ENCODE measurements around the gene PPP1R8. TPM values are rescaled to one million over a fixed set of nuclear protein-coding genes. Genes with fewer than 3 reads are reported as not detected.

PPP1R8 gene
- total and polyA plus RNA-seq, 10 of the 15 experiments (the other 5 are each of a cell fraction or from before 2014, with no cell fraction given): 10.2 to 77.0 (median 53.0) TPM

DNA sequence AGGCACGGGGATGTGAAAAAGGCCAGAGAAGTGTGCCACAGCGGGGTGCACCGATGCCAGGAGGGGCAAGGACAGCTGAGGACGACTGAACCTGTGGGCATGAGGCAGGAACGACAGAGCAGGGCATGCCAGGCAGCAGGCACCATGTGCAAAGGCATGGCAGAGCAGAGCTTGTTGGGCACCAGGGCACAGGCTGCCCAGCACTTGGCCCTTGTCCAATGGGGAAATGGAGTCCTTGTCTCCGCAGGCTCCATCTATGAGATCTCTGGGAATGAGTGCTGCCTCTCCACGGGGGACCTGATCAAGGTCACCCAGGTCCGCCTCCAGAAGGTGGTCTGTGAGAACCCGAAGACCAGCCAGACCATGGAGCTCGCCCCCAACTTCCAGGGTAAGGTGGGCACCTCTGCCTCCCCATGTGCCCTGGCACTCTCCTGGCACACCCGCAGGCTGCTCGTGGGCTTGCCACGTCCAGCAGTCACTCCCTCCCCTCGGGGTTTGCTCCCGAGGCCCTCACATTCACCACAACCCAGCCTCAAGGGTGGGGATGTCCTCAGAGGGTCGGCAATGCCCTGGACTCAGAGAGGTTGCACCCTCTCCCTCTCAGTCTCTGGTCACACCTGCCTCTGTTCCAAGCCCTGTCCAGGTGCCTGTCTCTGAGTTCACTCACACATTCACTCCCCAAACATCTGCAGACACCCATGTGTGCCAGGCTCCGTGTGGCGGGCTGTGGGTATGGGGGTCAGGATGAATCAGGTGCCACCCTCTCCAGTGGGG is 45.9 kb downstream of the PPP1R8 start (continued):
- TF ChIP-seq, protein P1, sequence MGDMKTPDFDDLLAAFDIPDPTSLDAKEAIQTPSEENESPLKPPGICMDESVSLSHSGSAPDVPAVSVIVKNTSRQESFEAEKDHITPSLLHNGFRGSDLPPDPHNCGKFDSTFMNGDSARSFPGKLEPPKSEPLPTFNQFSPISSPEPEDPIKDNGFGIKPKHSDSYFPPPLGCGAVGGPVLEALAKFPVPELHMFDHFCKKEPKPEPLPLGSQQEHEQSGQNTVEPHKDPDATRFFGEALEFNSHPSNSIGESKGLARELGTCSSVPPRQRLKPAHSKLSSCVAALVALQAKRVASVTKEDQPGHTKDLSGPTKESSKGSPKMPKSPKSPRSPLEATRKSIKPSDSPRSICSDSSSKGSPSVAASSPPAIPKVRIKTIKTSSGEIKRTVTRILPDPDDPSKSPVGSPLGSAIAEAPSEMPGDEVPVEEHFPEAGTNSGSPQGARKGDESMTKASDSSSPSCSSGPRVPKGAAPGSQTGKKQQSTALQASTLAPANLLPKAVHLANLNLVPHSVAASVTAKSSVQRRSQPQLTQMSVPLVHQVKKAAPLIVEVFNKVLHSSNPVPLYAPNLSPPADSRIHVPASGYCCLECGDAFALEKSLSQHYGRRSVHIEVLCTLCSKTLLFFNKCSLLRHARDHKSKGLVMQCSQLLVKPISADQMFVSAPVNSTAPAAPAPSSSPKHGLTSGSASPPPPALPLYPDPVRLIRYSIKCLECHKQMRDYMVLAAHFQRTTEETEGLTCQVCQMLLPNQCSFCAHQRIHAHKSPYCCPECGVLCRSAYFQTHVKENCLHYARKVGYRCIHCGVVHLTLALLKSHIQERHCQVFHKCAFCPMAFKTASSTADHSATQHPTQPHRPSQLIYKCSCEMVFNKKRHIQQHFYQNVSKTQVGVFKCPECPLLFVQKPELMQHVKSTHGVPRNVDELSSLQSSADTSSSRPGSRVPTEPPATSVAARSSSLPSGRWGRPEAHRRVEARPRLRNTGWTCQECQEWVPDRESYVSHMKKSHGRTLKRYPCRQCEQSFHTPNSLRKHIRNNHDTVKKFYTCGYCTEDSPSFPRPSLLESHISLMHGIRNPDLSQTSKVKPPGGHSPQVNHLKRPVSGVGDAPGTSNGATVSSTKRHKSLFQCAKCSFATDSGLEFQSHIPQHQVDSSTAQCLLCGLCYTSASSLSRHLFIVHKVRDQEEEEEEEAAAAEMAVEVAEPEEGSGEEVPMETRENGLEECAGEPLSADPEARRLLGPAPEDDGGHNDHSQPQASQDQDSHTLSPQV (IDR thresholded peaks at IDR 0.05): no peak; the same call in 1 of the 2 replicates
- TF ChIP-seq ZNF384 (IDR thresholded peaks at IDR 0.05; ENCODE audit: borderline replicate concordance, low read depth, low read length) (no peak), BACH1 (IDR thresholded peaks at IDR 0.05; ENCODE audit: borderline replicate concordance) (peak; percentile 31; the same call in 1 of the 2 replicates), ZNF24 (IDR thresholded peaks at IDR 0.05) (no peak), PML (IDR thresholded peaks at IDR 0.05; ENCODE audit: low read length) (no peak), POU2F2 (IDR thresholded peaks at IDR 0.05; ENCODE audit: borderline replicate concordance, low read depth, low read length) (0 out of 3 replicates have a peak, but pooled peaks have one; percentile 3), IKZF1 (conservative IDR thresholded peaks at IDR 0.05) (no peak), POLR2A (IDR thresholded peaks at IDR 0.05; ENCODE audit: low read depth, low read length) (peak; percentile 34), SPI1 (IDR thresholded peaks at IDR 0.05; ENCODE audit: borderline replicate concordance, insufficient read depth, low read depth, low read length) (no peak)
- TF ChIP-seq, protein P2, sequence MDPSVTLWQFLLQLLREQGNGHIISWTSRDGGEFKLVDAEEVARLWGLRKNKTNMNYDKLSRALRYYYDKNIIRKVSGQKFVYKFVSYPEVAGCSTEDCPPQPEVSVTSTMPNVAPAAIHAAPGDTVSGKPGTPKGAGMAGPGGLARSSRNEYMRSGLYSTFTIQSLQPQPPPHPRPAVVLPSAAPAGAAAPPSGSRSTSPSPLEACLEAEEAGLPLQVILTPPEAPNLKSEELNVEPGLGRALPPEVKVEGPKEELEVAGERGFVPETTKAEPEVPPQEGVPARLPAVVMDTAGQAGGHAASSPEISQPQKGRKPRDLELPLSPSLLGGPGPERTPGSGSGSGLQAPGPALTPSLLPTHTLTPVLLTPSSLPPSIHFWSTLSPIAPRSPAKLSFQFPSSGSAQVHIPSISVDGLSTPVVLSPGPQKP (IDR thresholded peaks at IDR 0.05; ENCODE audit: low read depth, low read length): no peak
- TF ChIP-seq, protein P3, sequence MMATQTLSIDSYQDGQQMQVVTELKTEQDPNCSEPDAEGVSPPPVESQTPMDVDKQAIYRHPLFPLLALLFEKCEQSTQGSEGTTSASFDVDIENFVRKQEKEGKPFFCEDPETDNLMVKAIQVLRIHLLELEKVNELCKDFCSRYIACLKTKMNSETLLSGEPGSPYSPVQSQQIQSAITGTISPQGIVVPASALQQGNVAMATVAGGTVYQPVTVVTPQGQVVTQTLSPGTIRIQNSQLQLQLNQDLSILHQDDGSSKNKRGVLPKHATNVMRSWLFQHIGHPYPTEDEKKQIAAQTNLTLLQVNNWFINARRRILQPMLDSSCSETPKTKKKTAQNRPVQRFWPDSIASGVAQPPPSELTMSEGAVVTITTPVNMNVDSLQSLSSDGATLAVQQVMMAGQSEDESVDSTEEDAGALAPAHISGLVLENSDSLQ (IDR thresholded peaks at IDR 0.05): no peak
- TF ChIP-seq, protein P4, sequence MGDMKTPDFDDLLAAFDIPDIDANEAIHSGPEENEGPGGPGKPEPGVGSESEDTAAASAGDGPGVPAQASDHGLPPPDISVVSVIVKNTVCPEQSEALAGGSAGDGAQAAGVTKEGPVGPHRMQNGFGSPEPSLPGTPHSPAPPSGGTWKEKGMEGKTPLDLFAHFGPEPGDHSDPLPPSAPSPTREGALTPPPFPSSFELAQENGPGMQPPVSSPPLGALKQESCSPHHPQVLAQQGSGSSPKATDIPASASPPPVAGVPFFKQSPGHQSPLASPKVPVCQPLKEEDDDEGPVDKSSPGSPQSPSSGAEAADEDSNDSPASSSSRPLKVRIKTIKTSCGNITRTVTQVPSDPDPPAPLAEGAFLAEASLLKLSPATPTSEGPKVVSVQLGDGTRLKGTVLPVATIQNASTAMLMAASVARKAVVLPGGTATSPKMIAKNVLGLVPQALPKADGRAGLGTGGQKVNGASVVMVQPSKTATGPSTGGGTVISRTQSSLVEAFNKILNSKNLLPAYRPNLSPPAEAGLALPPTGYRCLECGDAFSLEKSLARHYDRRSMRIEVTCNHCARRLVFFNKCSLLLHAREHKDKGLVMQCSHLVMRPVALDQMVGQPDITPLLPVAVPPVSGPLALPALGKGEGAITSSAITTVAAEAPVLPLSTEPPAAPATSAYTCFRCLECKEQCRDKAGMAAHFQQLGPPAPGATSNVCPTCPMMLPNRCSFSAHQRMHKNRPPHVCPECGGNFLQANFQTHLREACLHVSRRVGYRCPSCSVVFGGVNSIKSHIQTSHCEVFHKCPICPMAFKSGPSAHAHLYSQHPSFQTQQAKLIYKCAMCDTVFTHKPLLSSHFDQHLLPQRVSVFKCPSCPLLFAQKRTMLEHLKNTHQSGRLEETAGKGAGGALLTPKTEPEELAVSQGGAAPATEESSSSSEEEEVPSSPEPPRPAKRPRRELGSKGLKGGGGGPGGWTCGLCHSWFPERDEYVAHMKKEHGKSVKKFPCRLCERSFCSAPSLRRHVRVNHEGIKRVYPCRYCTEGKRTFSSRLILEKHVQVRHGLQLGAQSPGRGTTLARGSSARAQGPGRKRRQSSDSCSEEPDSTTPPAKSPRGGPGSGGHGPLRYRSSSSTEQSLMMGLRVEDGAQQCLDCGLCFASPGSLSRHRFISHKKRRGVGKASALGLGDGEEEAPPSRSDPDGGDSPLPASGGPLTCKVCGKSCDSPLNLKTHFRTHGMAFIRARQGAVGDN (IDR thresholded peaks at IDR 0.05): peak; percentile 27; the same call in 1 of the 2 replicates
- TF ChIP-seq, protein P5, sequence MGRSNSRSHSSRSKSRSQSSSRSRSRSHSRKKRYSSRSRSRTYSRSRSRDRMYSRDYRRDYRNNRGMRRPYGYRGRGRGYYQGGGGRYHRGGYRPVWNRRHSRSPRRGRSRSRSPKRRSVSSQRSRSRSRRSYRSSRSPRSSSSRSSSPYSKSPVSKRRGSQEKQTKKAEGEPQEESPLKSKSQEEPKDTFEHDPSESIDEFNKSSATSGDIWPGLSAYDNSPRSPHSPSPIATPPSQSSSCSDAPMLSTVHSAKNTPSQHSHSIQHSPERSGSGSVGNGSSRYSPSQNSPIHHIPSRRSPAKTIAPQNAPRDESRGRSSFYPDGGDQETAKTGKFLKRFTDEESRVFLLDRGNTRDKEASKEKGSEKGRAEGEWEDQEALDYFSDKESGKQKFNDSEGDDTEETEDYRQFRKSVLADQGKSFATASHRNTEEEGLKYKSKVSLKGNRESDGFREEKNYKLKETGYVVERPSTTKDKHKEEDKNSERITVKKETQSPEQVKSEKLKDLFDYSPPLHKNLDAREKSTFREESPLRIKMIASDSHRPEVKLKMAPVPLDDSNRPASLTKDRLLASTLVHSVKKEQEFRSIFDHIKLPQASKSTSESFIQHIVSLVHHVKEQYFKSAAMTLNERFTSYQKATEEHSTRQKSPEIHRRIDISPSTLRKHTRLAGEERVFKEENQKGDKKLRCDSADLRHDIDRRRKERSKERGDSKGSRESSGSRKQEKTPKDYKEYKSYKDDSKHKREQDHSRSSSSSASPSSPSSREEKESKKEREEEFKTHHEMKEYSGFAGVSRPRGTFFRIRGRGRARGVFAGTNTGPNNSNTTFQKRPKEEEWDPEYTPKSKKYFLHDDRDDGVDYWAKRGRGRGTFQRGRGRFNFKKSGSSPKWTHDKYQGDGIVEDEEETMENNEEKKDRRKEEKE (IDR thresholded peaks at IDR 0.05): no peak
- TF ChIP-seq, protein P6, sequence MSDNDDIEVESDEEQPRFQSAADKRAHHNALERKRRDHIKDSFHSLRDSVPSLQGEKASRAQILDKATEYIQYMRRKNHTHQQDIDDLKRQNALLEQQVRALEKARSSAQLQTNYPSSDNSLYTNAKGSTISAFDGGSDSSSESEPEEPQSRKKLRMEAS (IDR thresholded peaks at IDR 0.05; ENCODE audit: low read depth, low read length): no peak
